ENCODE results near the gene CEACAM7.
"Not testable (repeated sequence)": the region's sequence is repeated elsewhere in the genome, so short reads cannot be mapped to it uniquely, and the experiment has no call there.

The CEACAM7 gene

GRCh38 chr19:41688098-41688497, at the start of gene CEACAM7:
TSS of gene CEACAM7 (minus strand) at chr19:41688270. CDS start at chr19:41688165, 105 bp downstream.
- no peak for DNase-seq

DNA sequence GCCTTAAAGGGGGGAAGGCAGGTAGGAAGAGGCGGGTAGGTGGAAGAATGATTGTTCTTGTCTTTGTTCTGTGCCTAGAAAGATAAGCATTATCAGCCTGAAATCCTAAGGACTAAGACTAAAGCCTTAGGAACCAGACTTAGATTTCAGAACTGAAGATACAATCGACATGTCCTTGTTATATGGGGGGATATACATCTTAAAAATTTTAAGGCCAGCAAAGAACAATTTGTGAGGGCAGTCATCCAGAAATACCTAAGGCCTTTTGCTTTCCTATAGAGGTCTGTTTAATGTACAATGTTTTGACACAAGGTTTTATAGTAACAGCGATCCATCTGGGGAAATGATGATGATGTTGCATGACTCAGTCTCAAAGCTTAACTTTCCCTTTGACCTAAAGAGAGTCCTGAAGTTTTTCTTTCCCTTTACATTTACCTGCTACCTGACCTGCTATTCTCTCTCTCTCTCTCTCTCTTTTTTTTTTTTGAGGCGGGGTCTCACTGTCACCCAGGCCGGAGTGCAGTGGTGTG, 47.1 kb upstream of the CEACAM7 start:
- DNase-seq: no peak

GRCh38 chr19:41734585-41734984, 46.5 kb upstream of the CEACAM7 start:
- DNase-seq: no peak

DNA sequence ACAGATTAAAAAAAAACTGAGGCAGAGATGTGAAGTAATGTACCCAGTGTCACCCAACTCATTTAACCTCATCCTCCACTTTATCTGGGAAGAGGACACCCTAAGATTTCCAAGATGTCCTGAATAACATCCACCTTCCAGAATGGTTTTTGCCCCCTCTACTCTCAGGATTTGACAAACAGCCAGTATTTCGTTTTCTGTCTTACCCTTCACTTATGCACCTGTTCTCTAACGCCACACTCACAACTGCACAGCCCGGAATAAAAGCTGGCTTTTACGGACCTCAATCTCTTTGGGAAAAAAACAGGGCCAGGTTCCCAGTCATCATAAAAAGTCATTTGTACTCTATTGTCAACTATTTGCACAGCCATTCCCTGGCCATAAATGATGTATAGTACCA, 46.1 kb upstream of the CEACAM7 start:
- no peak for DNase-seq

- DNase-seq: no peak
Observed at GRCh38 chr19:41726493-41726892, 38.4 kb upstream of the CEACAM7 start.

- DNase-seq: no peak
Observed at GRCh38 chr19:41720103-41720502, 32.0 kb upstream of the CEACAM7 start.

DNA sequence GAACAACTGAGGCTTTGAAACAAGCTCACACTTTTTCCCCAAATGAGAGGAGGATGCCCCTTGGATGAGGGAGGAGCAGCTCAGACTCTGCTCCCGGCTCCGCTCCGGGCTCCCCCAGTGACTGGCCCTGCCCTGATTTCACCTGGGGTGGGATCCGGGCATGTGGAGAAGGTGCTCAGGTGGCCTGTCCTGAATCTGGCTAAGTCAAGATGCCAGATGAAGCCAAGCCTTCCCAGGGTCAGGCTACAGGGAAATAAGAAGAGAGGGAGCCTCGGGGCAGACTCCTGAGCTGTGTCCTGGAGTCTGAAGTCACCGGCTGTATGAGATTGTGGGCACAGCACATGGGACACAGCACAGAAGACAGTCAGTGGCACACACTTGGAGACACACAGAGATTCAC, 30.7 kb upstream of the CEACAM7 start:
- no peak for DNase-seq

DNA sequence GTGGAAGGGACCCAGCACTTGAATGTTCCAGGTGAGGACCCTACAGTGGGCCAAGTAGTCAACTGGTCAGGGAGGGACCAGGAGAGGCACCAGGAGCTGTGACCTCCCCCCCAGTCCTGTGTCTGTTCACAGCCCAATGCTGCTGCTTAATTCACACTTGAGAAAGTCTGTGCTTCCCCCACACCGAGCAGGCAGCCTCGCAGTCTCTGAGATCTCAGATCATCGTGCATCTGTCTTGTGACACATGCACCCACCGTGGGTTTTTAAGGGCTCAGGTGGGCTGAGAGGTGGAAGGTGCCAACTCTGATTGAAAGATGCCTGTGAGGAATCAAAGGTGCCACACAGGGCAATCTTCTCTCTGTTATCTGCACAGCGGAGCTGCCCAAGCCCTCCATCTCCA, 26.5 kb upstream of the CEACAM7 start:
- no peak for DNase-seq

DNA sequence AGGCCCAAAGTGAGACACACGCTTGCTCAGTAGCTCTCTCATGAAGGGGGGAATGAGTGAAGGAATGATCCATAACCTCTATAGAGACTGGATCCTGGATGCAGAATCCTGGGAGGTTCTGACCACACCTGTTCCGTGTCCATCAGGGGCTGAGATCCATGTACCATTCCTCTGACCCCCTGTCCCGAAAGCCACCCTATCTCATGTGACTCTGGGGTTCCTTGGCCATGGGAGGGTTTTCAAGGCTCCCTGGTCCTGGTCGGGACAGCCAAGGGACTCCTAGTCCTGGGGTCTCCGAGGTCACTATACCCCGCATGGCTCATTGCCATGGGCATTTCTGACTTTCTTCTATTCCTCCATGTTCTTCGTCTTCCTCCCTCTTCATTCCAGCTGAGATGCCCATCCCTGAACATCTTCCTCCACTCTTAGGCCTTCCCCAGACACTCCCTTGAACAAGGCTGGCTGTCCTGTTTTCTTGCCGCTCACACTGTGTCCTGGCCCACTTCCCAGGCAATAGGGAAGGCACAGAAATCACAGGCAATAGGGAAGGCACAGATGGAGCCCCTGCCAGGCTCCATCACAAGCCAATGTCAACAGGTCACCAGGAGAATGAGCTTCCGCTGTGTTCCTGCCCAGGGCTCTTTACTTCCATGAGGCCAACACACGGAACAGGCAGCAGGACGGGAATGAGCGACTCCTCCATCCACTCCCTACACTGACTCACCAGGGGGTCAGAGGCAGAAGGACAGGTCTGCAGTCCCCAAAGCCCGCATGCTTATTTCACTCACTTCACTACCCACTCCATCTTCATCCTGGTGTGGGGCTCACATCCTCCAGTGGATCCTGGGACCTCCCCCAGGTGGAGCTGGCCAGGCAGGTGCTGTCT, 23.5 kb upstream of the CEACAM7 start:
- DNase-seq: no peak

DNA sequence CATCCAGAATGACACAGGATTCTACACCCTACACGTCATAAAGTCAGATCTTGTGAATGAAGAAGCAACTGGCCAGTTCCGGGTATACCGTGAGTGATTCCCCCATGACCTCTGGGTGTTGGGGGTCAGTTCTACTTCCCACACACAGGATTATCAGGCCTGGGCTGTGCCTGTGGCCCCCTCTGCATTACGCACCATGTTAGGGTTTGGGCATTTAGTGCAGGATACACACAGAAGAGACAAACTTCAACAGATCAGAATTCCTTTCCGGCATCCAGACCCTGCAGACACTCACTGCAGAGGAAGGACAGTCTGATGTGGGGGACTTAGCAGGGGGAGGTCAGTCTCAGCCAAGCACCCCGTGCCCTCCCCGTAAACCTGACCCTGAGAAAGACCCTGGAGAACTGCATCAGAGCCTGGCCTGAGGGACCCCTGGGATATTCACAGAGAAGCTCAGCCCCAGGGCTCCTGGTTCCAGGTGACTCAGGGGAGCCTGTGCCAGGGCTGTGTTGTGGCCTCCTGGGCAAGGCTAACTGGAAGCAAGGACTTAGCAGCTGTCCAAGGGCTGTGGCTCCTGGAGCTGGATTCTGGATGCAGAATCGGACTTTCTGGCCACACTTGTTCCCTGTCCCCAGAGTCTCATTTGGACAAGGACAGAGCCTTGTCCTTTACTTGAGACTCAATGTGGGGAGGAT, 22.0 kb upstream of the CEACAM7 start:
- no peak for DNase-seq

GRCh38 chr19:41709516-41709915, 21.4 kb upstream of the CEACAM7 start:
- DNase-seq: not testable (repeated sequence)

- DNase-seq: no peak
Observed at GRCh38 chr19:41708481-41708880, 20.4 kb upstream of the CEACAM7 start, which contains the start of gene CEACAM5. TSS of gene CEACAM5 (plus strand) at chr19:41708626. CDS start at chr19:41708732, 106 bp downstream.

DNA sequence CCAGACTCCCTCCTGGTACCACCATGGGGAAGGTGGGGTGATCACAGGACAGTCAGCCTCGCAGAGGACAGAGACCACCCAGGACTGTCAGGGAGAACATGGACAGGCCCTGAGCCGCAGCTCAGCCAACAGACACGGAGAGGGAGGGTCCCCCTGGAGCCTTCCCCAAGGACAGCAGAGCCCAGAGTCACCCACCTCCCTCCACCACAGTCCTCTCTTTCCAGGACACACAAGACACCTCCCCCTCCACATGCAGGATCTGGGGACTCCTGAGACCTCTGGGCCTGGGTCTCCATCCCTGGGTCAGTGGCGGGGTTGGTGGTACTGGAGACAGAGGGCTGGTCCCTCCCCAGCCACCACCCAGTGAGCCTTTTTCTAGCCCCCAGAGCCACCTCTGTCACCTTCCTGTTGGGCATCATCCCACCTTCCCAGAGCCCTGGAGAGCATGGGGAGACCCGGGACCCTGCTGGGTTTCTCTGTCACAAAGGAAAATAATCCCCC, 19.9 kb upstream of the CEACAM7 start:
- DNase-seq: no peak

DNA sequence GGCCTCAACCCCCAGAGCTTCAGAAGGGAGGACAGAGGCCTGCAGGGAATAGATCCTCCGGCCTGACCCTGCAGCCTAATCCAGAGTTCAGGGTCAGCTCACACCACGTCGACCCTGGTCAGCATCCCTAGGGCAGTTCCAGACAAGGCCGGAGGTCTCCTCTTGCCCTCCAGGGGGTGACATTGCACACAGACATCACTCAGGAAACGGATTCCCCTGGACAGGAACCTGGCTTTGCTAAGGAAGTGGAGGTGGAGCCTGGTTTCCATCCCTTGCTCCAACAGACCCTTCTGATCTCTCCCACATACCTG, 19.4 kb upstream of the CEACAM7 start:
- no peak for DNase-seq

GRCh38 chr19:41706741-41707501, 18.9 kb upstream of the CEACAM7 start:
- peak; percentile 69 for DNase-seq

- peak; percentile 28 for DNase-seq
Observed at GRCh38 chr19:41705393-41706174, 17.5 kb upstream of the CEACAM7 start.

- no peak for DNase-seq
Observed at GRCh38 chr19:41703602-41704293, 15.7 kb upstream of the CEACAM7 start.

DNA sequence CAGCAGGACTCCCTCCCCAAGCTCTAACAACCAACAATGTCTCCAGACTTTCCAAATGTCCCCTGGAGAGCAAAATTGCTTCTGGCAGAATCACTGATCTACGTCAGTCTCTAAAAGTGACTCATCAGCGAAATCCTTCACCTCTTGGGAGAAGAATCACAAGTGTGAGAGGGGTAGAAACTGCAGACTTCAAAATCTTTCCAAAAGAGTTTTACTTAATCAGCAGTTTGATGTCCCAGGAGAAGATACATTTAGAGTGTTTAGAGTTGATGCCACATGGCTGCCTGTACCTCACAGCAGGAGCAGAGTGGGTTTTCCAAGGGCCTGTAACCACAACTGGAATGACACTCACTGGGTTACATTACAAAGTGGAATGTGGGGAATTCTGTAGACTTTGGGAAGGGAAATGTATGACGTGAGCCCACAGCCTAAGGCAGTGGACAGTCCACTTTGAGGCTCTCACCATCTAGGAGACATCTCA, 14.1 kb upstream of the CEACAM7 start:
- no peak for DNase-seq

DNA sequence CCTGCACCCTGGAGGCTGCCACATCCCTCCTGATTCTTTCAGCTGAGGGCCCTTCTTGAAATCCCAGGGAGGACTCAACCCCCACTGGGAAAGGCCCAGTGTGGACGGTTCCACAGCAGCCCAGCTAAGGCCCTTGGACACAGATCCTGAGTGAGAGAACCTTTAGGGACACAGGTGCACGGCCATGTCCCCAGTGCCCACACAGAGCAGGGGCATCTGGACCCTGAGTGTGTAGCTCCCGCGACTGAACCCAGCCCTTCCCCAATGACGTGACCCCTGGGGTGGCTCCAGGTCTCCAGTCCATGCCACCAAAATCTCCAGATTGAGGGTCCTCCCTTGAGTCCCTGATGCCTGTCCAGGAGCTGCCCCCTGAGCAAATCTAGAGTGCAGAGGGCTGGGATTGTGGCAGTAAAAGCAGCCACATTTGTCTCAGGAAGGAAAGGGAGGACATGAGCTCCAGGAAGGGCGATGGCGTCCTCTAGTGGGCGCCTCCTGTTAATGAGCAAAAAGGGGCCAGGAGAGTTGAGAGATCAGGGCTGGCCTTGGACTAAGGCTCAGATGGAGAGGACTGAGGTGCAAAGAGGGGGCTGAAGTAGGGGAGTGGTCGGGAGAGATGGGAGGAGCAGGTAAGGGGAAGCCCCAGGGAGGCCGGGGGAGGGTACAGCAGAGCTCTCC, 13.5 kb upstream of the CEACAM7 start:
- DNase-seq: no peak

- no peak for DNase-seq
Observed at GRCh38 chr19:41700381-41701195, 12.5 kb upstream of the CEACAM7 start.

All from stimulated activated CD4-positive, alpha-beta T cell treated with anti-CD3 and anti-CD28 coated beads, Interleukin-1b, Interleukin-23, amount 100 ng/mL, for 48 hours (primary cell).